Gastrocnemius medialis (tissue), 4 donors: ENCODE results near the gene PRR14L.

Experiments
- POLR2A ChIP-seq, 2 donors: fragments of 450-650 bp; IDR thresholded peaks; one replicate each; pipeline ENCODE4 v1.6.1; 2017; ENCODE audit warnings: antibody characterized with exemption in 2 of 2, mild to moderate bottlenecking in 2 of 2, moderate library complexity in 2 of 2
- TF ChIP-seq, protein P1 (sequence below), 5 experiments: fragments of 450-650 bp in 3 of 5; fragments of 200-600 bp in 2 of 5; sonication (generic) in 2 of 5; IDR thresholded peaks in 4 of 5; conservative IDR thresholded peaks in 1 of 5; 1 replicate in 4 of 5; 2 replicates in 1 of 5; pipeline ENCODE4 v1.5.1; 2016 to 2019; ENCODE audit warnings: antibody characterized with exemption in 5 of 5, mild to moderate bottlenecking in 3 of 5, moderate library complexity in 3 of 5

DNA sequence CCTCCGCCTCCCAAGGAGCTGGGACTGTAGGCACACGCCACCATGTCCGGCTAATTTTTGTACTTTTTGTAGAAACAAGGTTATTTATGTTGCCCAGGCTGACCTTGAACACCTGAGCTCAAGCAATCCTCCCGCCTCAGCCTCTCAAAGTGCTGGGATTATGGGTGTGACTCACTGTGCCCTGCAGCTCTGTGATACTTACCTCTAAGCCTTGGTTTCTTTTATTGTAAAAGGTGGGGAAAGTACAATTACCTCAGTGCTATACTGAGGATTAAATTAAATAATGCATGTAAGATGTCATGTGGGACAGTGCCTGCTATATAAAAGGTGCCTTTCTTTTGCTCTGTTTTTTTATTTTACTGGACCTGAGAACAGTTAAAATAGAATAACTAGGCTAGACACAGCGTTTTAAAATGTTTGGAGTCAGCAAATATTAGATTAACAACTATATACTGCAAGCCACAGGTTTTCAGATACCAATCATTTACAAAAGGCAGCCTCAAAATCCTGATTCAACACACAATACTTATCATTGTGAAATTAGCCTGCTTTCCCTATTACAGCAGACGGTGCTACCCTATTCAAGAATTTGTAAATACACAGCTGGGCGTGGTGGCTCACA is 30.0 kb downstream of the PRR14L start:
- TF ChIP-seq, protein P1, sequence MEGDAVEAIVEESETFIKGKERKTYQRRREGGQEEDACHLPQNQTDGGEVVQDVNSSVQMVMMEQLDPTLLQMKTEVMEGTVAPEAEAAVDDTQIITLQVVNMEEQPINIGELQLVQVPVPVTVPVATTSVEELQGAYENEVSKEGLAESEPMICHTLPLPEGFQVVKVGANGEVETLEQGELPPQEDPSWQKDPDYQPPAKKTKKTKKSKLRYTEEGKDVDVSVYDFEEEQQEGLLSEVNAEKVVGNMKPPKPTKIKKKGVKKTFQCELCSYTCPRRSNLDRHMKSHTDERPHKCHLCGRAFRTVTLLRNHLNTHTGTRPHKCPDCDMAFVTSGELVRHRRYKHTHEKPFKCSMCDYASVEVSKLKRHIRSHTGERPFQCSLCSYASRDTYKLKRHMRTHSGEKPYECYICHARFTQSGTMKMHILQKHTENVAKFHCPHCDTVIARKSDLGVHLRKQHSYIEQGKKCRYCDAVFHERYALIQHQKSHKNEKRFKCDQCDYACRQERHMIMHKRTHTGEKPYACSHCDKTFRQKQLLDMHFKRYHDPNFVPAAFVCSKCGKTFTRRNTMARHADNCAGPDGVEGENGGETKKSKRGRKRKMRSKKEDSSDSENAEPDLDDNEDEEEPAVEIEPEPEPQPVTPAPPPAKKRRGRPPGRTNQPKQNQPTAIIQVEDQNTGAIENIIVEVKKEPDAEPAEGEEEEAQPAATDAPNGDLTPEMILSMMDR (IDR thresholded peaks at IDR 0.05 in 4 of 5, conservative IDR thresholded peaks at IDR 0.05 in 1 of 5) = no peak
- no peak for TF ChIP-seq POLR2A (IDR thresholded peaks at IDR 0.05)
